NCI-H2227 treated with DMSO at 0.1 percent for 48 hours (cell line): Measurements from ENCODE around the gene MUC6.

Source experiments
- DNase-seq: peaks from one replicate; lab custom pipeline; 2025; lab: John Stamatoyannopoulos, UW

The MUC6 gene

GRCh38 chr11:1009371-1009770, 27.1 kb downstream of the MUC6 start:
- DNase-seq: no peak

DNA sequence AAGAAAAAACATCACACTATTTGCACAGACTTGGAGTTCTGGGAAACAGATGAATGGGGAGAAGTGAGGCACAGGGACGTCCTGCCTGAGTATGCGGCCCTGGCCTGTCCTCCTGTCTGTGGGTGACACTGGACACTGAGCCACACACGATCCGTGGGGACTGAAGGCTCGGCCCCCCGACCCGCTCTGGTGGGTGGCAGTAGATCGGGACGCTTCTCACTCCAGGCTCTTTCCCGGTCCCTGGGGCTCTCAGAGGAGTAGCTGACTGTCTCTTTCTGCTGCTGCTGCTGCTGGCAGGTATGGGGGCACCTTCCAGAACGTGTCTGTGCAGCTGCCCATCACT, 27.7 kb downstream of the MUC6 start:
- DNase-seq: no peak

GRCh38 chr11:1008001-1008802, 28.3 kb downstream of the MUC6 start:
- DNase-seq: no peak

DNA sequence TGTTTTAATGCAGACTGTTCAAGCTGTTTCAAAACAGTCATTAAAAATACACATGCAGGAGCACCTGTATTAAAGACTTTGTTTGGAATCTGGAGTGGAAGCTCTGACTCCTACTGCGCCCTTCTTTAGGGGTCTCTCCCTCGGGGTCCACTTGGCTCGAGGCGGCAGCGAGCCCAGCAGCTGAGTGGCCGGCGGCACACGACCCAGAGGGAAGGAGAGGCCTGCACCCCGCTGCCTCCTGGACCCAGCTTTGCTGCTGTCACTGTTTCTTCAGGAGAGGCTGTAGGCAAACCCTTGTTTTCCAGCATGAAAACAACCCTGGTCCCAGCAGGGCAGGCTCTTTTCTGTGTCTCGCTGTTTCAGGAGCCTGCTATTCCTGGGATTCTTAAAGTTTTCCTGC, 29.2 kb downstream of the MUC6 start:
- no peak for DNase-seq

- peak; percentile 45 for DNase-seq
These were observed 29.8 kb downstream of the MUC6 start for GRCh38 chr11:1006762-1007161.

- peak; percentile 81 for DNase-seq
These were observed 30.6 kb downstream of the MUC6 start for GRCh38 chr11:1005928-1006327.

GRCh38 chr11:1003159-1003558, 33.4 kb downstream of the MUC6 start:
- no peak for DNase-seq

DNA sequence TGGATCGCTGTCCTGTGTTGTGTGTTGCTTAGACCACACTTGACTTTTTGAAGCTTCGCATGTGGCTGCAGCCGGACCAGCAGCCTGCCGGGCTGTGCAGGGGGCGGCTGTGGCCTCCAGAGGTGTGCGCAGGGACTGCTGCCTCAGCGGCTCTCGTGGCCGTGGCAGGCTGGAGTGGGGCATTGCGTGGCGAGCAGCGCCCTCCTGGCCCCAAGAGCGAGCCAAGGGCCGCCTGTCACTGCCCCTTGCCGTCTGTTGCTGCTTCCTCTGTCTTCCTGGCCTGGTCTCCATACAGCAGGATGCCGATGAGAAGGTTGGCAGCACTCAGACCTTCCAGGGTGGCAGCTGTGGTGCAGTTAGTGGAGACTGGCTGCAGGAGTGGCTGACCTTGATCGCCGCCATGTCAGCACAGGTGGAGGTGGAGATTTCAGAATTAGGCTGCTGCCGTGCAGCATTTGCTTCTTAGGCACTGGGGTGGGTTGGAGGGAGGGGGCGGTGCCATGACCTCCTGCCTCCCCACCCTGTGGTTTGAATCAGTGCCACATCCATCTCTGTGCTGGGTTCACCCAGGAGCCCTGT, 34.0 kb downstream of the MUC6 start:
- no peak for DNase-seq

- no peak for DNase-seq
These were observed 34.7 kb downstream of the MUC6 start for GRCh38 chr11:1001617-1002405.

GRCh38 chr11:1000357-1001278, 35.9 kb downstream of the MUC6 start:
- no peak for DNase-seq

DNA sequence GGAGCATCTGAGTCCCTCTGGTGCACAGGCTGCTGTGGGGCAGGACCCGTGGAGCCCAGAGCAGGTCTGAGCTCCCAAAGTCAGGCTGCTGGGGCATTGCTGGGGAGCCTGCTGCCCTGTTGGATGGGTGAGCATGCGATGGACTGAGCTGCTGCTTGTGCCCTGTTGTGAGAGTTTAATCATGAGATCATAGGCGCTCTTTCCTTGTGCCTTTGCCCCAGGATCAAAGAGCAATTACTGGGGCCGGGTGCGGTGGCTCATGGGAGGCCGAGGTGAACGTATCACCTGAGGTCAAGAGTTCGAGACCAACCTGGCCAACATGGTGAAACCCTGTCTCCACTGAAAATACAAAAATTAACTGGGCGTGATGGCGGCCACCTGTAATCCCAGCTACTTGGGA, 37.5 kb downstream of the MUC6 start:
- DNase-seq: no peak

DNA sequence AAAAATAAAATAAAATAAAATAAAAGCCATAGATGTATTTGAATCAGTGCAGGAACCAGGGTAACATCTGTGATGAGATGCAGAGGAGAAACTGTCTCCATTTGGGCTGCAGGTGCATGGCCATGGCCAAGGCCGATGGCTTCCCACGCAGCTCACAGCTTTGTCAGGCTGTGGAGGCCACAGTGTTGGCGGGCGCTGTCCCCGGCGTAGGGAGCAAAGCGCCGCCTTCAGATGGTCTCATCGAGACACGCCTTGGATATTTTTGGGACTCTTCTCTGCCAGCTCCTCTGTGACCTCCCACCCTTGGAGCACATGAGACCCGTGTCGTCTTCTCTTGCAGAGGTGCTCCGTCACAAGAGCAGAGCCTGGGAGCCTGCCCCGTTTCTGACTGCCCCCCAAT, 38.6 kb downstream of the MUC6 start:
- no peak for DNase-seq

GRCh38 chr11:996681-997080, 39.8 kb downstream of the MUC6 start:
- DNase-seq: no peak

DNA sequence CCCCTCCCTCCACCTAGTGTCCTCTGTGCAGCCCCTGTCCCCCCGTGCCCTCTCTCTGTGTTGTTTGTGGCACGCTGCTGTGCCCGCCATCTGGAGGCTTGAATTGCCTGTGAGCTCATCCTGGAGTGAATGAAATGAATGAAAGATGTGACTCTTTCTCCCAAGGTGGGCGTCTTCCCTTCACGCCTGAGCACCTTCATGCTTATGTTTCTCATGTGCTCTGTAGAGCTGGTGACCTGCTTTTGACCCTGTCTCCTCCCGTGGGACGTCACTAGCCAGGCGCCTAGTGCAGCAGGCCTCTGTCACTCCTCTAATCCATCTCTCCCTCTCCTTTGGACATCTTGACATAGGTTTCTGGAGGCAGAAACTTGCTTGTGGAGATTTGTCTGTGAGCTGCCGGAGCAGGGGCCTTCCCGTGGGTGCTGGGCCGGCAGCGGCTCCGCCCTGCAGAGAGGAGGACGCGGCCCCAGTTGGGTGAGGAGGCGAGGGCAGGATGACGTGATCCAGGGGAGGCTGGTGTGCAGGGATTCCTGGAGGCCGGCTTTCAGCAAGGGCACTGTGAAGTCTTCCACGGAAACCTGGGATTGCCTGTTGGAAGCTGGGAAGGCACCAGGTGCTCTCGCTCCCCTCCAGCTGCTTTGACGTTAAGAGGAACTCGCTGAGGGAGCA, 40.6 kb downstream of the MUC6 start:
- peak; percentile 89 for DNase-seq

DNA sequence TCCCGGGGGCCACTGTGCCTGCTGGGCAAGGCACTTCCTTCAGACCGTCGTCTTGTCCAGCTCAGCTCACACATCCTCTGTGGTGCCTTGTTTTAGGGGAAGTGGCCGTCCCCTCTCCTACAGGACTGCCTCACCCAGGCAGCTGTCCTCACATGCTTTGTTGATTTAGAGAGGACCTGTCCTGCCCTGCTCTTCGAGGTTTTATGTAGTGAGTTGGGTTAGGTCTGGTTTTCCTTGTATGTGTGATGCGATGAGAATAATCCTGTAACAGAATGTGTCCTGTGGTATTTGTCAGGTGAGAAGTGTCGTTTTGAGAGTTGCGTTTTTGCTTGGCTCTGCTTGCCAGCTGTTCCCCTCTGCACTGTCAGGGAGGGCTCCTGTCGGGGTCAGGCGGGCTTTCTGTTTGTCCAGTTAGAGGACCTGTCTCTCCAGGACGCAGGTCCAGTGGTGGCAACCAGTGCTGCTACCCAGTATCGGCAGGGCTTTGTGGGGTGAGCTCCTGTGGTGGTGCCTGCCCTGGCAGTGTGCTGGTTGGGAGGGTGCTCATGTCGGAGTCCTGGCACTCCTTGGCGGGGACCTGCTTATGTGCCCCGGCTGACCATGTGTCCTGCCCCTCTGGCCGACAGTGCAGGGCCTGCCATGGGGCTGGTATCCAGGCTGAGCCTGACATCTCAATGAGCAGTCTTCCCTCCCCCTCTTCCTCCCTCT, 41.3 kb downstream of the MUC6 start:
- DNase-seq: no peak

DNA sequence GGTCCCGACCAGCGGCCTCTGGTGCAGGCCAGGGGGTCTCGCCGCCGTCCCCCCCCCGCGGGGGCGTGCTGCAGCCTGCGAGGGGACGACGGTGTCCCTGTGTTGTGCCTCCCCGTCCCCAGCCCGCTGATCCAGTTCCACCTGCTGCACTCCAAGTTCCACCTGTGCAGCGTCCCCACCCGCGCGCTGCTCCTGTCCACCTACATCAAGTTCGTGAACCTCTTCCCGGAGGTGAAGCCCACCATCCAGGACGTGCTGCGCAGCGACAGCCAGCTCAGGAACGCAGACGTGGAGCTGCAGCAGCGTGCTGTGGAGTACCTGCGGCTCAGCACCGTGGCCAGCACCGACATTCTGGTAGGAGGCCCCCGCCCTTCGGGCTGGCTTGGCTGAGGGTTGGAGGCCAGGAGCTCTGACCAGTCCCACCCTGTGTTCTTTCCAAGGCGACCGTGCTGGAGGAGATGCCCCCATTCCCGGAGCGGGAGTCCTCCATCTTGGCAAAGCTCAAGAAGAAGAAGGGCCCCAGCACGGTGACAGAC, 42.8 kb downstream of the MUC6 start:
- DNase-seq: no peak

- DNase-seq: no peak
These were observed 43.9 kb downstream of the MUC6 start for GRCh38 chr11:992577-992976.

- no peak for DNase-seq
These were observed 44.7 kb downstream of the MUC6 start for GRCh38 chr11:991711-992307.

GRCh38 chr11:991034-991433, 45.5 kb downstream of the MUC6 start:
- DNase-seq: no peak

DNA sequence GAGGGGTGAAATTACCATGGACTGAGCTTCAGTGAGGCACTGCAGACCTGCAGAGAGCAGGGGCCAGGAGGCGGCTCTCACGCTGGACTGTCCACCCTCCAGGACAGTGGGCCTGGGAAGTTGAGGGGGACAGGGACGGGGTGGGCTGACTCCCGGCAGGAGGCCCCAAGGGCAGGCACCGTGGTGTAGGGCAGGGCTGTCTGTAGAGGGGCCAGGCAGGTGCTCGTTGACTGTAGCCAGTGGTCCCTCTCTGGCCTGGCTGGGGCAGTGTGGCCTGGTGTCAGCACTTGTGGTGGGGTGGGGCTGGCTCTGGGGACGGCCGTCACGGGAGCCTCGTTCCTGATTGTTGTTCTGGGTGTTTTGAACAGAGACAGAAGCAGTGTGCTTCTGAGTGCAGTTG, 46.4 kb downstream of the MUC6 start:
- no peak for DNase-seq
